C4-2B (cell line): ENCODE results near the gene TTC4.

ENCODE experiments used
- CTCF ChIP-seq: fragments of 450-650 bp; conservative IDR thresholded peaks from 2 replicates; pipeline ENCODE4 v1.5.1; 2017; ENCODE audit warnings: mild to moderate bottlenecking
- ZFX ChIP-seq: fragments of 450-650 bp; IDR thresholded peaks from 2 replicates; pipeline ENCODE4 v1.6.1; 2017

- TF ChIP-seq CTCF, result no peak
- no peak for TF ChIP-seq ZFX
These were observed 65.5 kb downstream of the TTC4 start for GRCh38 chr1:54781023-54781723.
